NCI-H345 treated with DMSO at 0.1 percent for 48 hours (cell line): Measurements from ENCODE around the gene KNTC1.
"Not testable (repeated sequence)": the region's sequence is repeated elsewhere in the genome, so short reads cannot be mapped to it uniquely, and the experiment has no call there.

Experiments used
- DNase-seq: peaks from one replicate; lab custom pipeline; 2025; ENCODE audit not compliant: unreplicated experiment; lab: John Stamatoyannopoulos, UW

Gene KNTC1

GRCh38 chr12:122560138-122560537, 33.1 kb downstream of the KNTC1 start:
- DNase-seq = no peak

DNA sequence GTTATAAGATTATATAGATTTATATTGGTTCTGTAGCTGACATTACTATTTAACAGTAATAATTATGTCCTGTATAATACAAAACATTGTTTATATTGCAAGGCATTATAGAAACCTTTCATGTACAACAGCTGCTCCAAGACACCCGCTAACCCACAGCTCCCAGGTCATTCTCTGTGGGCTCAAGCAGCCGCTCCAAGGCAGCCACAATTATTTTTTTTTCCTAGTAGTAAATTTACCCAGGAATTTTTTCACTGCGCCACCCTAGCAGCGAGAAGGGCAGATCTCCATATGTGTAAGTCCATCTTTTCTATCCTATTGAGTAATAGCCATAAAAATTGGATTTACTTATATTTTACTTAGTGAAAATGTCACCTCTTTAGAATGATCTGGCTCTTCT, 36.3 kb downstream of the KNTC1 start:
- no peak for DNase-seq

- not testable (repeated sequence) for DNase-seq
Observed at GRCh38 chr12:122566816-122567215, 39.8 kb downstream of the KNTC1 start.

GRCh38 chr12:122569288-122569687, 42.2 kb downstream of the KNTC1 start:
- DNase-seq = no peak

GRCh38 chr12:122570006-122570405, 43.0 kb downstream of the KNTC1 start:
- DNase-seq = not testable (repeated sequence)

DNA sequence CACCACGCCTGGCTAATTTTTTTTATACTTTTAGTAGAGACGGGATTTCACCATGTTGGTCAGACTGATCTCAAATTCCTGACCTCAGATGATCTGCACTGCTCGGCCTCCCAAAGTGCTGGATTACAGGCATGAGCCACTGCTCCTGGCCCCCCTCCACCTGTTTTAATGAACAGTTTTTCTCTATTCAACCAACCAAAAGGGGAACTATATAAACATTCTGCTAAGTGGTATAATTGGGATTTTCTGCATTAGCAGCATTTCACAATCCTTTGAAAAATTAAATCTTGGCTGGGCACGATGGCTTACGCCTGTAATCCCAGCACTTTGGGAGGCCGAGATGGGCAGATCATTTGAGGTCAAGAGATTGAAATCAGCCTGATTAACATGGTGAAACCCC, 44.8 kb downstream of the KNTC1 start:
- no peak for DNase-seq

DNA sequence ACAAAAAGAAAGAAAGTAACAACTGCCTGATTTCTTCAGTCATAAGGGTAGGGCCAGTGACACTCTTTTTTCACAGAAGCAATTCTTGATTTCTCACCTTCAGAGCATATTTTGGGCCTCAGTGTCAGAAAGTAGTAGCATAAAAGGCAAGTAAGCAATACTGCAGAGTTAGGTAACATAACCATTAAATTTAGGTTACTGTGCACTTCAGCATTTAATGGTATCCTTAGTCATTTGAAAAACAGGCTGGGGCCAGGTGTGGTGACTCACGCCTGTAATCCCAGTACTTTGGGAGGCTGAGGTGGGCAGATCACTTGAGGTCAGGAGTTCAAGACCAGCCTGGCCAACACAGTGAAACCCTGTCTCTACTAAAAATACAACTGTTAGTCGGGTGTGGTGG, 56.2 kb downstream of the KNTC1 start:
- not testable (repeated sequence) for DNase-seq

DNA sequence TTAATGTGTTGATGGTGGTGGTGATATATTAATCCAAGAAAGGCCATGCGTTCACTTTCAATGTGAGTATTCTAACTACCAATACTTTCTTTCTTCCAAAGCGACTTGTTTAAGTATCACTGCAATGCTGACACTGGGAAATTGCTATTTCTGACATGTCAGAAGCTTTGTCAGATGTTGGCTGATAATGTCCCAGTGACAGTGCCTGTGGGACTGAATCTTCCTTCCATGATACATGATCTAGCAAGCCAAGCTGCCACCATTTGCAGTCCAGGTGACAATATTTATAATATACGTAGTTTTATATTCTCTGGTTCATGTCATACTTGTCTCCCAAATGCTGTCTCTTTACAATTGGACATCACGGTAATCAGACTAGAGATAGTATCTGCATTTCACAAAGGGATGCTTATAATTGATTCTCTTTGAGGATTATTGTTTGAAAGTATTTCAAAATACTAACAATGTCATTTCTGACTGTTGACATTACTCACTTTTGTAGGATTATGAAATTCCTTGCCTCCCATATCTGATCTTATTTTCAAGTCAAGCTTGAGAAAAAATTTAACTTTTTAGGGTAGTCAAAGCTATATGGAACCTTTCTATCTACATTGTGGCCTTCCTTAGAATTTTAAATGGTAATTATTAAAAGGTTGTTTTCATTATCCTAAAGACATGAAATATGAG, 57.3 kb downstream of the KNTC1 start:
- no peak for DNase-seq

GRCh38 chr12:122590990-122591389, 63.9 kb downstream of the KNTC1 start:
- DNase-seq = no peak

GRCh38 chr12:122591966-122592365, 64.9 kb downstream of the KNTC1 start:
- DNase-seq = not testable (repeated sequence)

DNA sequence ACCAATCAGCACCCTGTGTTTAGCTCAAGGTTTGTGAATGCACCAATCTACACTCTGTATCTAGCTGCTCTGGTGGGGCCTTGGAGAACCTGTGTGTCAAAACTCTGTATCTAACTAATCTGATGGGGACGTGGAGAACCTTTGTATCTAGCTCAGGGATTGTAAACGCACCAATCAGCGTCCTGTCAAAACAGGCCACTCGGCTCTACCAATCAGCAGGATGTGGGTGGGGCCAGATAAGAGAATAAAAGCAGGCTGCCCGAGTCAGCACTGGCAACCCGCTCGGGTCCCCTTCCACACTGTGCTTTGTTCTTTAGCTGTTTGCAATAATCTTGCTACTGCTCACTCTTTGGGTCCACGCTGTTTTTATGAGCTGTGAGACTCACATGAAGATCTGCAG, 65.5 kb downstream of the KNTC1 start:
- not testable (repeated sequence) for DNase-seq

GRCh38 chr12:122593910-122594309, 66.9 kb downstream of the KNTC1 start:
- DNase-seq = no peak

GRCh38 chr12:122596838-122597237, 69.8 kb downstream of the KNTC1 start:
- no peak for DNase-seq

DNA sequence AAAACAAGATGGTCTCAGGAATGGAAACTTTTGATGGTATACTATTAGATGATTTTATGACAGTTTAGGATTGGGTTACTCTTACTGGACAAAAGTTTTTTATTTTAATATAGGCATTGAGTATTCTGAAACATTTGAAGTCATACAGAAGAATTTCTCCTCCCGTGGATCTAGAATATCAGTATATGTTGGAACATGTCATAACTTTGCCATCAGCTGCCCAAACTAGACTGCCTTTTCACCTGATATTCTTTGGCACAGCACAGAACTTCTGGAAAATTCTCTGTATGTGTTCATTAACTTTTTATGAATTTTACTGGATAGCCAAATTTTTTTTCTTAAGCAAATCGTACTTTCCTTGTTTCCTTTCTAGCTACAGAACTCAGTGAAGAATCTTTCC, 75.4 kb downstream of the KNTC1 start:
- DNase-seq = no peak

GRCh38 chr12:122604993-122605392, 77.9 kb downstream of the KNTC1 start:
- DNase-seq = no peak

DNA sequence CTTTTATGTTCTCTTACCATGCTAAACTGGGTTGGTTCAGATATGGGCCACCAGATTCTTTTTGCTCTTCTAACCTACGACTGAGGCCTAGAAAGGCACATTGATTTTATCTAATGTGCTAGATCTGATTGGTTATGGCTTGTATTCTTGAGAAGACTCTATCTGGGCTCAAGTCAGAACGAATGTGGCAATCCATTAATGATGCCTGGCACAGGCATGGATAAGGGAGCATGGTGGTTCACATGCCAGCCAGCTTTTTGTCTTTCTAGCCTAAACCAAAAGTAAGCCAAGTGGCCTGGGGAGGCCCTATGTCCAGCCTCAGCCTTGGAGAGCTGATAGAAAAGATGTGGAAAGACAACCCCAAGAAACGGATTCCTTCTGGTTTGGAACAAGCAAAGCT, 82.7 kb downstream of the KNTC1 start:
- DNase-seq = no peak

DNA sequence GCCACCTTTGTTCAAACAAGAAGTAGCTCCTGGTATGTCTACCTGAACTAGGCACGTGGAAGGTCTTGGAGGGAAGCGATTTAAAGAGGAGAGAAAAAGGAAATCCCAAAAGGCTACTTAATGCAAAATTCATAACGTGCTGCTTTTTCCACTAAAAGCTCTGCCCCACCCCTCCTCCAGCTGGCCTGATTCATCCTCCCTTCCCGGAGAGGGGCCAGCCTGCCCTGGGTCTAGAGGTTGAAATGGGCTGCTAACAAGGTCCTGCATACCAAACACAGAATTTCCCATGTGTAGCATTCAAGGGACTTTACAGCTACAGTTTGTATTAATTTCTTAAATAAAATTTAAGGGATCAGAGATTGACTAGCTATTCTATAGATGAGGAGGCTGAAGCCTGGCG, 83.2 kb downstream of the KNTC1 start:
- no peak for DNase-seq

- no peak for DNase-seq
Observed at GRCh38 chr12:122610911-122611310, 83.9 kb downstream of the KNTC1 start.

DNA sequence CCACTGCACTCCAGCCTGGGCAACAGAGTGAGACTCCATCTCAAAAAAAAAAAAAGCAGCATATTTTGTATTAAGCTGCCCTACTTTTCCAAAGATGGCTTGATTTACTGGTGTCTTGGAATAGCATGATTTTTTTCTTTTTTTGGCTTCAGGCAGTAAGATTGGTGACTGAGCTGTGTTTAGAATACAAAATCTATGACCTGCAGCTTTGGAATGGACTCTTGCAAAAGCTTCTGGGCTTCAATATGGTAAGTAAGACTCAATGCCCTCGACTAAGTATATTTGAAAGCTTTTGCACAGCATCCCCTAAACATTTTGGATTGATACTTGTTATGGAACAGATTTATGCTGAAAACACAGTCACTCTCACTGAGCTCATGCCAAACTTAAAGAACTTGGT, 87.8 kb downstream of the KNTC1 start:
- DNase-seq = no peak

DNA sequence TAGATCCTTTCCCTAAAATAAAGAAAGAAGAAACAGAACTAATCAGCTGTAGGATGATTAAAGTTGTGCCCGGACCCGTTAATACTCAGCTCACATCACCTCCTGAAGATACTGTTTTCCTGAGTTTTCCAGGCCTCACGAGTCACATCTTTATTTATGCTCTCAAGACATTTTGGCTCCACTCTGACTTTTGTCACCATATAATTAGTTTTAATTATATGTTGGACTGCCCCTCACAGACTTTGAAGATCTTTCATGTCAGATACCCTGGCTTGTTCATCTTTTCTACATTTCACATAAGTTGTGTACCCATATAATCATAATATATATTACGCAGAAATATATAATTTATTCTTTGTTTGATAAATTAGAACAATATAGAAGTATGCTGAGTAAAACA, 88.7 kb downstream of the KNTC1 start:
- no peak for DNase-seq

DNA sequence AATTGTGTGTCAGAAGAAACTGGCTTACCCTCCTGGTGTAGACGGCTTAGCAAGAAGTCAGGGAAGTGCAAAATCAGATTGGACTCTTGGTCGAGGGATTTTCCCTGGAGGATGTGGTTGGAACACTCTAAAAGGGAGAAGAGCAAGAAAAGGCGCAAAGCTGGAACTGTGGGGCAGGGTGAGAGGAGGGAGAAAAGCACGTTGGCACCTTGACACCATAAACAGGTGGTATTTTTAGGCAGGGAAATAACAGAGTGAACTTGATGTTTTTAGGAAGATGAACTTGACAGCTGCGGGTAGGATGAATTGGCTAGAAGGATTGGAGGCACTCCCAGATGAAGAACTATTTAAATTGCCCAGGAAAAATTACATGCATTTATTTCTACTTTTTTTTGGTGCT, 108.4 kb downstream of the KNTC1 start:
- DNase-seq = no peak

GRCh38 chr12:122643207-122643805, 116.3 kb downstream of the KNTC1 start:
- no peak for DNase-seq
